Stimulated activated CD8-positive, alpha-beta memory T cell treated with anti-CD3 and anti-CD28 coated beads, Interleukin-15, amount 100 ng/mL, for 4 hours (primary cell): ENCODE data around the gene MAPRE3.

Experiments used
- DNase-seq, 2 donors: peaks; one replicate each; pipeline ENCODE4 v3.0.0-alpha.2; 2020; ENCODE audit warnings: low read depth in 2 of 2

The MAPRE3 gene

DNA sequence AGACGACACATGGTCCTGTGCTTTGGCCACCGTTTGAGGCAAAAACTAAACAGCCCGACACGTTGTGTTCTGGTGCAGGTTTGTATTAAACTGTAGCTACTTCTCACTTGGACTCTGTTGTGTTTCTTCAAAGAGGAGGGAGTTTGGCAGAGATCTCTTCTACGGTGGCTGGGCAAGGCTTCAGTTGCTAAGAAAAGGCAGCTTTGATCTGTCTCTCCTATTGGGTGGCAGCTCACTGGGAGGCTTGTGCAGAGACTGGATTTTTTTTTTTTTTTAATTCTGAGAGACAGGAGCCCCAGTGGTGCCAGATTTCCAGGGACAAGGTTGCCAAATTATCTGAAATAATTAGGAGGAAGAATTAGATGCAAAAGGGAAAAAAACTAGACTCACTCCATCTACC, 20.2 kb upstream of the MAPRE3 start:
- no peak for DNase-seq

DNA sequence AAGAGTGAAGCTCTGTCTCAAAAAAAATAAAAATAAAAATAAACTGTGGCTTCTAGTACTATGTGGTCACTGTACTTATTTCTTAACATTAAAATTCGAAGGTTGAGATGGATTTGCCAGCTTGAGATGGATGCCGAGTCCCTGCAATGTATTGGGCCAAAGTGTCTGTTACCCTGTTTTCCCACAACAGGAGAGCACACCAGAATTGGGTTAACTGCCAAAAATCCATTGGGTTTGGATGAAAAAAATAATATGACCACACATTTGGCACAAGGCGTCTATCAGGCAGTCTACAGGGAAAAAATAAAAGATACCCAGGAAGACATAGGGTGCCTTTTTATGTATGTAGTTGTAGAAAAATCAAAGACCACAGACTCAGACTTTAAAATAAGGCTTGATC, 19.2 kb upstream of the MAPRE3 start:
- no peak for DNase-seq

DNA sequence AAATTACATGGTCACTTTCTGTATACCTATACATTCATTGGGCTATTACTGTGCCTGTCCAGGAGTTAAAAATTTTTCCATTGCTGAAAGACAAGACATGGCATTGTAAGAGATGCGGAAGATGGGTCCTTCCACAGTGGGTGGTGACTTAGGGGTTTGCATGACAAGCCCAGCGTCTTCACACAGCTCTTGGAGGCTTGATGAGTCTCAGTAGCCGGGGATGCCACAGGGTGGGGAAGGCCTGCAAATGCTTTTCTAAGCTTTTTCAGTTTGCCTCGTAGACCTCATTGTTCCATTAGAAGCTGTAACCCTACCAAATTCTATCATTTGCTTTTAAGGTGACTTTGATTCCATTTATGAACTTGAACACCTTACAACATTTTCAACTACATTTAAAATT, 18.1 kb upstream of the MAPRE3 start:
- DNase-seq: no peak

DNA sequence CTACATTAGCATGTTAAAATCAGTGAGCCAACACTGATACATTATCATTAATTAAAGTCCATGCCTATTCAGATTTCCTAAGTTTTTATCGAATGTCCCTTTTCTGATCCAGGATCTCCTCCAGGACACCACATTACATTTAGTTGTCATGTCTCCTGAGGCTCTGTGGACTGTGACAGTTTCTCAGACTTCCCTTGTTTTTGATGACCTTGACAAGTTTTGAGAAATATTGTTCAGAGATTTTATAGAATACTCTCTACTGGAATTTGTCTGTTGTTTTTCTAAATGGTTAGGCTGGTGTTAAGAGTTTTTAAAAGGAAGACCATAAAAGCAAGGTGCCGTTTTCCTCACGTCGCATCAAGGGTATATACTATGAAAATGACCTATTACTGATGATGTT, 16.3 kb upstream of the MAPRE3 start:
- DNase-seq: no peak

DNA sequence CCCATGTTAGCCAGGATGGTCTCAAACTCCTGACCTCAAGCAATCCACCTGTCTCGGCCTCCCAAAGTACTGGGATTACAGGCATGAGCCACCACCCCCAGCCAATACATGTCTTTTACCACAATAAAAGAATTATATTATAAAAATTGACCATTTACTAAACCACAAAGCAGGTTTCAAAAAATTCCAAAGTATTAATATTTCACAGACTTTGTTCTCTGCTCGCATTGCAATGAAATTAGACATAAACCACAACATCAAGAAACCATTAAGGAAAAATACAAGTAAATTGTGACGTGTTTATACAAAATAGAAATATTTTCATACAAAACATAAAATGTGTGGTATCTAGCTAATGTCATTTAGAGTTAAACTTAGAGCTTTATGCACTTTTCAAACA, 13.4 kb upstream of the MAPRE3 start:
- DNase-seq: no peak

DNA sequence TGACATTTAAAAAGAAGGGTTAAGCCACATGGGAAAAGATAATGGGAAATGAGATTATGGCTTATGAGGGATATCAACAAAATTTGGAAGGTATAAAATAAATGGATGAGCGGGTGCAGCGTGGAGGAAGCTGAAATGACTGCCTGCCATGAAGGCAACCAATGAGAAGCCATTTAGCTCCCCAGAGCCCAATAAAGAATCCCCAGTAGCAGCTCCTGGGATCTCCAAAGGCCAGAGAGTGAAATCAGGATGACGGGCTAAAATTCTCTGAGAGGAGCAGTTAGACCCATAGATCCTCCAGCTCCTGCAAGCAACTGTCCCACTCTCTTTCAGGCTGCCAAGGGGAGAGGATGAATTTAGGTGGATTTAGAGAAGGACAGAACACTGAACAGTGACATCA, 12.9 kb upstream of the MAPRE3 start:
- DNase-seq: no peak

DNA sequence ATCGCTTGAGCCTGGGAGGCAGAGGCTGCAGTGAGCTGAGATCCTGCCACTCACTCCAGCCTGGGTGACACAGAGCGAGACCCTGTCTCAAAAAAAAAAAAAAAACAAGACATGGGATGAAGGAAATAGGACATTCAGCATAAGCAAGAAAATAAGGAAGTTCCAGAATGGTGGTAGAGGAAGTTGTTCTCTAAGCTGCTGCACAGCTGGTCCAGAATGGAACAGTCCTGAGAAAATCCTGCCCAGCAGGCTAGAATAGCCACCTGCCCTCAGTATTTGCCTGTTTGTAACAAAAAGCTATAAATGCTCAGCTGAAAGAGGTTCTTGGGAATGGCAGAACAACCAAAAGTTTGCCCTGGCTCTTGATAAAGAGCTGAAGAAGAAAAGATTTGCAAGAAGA, 11.1 kb upstream of the MAPRE3 start:
- no peak for DNase-seq

DNA sequence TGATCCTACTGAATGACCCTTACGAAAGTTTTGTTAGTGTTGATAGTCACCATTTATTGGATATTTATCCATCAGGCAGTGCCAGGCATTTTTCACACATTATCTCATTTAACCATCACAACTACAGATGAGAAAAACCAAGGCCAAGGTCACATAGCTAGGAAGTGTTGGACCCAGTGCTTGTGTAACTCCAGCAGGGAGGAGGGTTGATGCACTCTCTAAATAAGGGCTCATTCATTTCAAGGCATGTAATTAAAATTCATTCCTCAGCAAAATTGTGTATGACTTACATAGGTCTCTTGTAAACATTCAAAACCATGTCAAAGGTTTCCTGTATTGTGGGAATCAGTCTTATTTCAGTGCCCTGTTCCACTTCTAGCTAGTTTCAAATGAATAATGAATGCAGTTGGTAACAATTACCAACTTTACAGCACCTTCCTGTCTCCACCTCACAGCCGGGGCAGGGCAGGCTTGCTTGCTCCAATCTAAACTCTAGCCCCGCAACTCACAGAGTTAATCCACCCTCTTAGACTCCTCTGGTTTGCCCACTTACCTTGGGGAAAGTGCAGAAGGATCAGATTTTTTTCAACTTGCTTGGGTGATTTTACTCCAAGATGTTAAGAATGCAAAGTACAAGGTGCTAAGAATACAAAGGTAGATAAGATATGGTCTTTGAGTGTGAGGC, 5.8 kb upstream of the MAPRE3 start:
- no peak for DNase-seq

DNA sequence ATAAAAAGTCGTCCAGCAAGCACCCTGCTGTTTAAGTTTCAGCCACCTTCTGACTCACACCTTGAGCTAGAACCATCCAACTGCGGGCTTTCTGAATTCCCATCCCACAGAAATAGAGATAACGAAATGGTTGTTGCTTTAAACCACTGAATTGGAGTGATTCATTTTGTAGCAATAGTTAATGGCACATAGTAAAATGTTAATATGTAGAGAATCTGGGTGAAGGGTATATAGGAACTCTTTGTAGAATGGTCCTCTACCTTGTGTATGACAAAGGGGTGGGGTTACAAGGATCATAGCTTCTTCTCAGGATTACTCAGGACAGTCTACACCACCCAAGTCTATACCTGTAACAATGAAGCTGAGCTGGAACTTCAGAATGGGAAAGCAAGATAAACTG, 2.4 kb upstream of the MAPRE3 start:
- no peak for DNase-seq

DNA sequence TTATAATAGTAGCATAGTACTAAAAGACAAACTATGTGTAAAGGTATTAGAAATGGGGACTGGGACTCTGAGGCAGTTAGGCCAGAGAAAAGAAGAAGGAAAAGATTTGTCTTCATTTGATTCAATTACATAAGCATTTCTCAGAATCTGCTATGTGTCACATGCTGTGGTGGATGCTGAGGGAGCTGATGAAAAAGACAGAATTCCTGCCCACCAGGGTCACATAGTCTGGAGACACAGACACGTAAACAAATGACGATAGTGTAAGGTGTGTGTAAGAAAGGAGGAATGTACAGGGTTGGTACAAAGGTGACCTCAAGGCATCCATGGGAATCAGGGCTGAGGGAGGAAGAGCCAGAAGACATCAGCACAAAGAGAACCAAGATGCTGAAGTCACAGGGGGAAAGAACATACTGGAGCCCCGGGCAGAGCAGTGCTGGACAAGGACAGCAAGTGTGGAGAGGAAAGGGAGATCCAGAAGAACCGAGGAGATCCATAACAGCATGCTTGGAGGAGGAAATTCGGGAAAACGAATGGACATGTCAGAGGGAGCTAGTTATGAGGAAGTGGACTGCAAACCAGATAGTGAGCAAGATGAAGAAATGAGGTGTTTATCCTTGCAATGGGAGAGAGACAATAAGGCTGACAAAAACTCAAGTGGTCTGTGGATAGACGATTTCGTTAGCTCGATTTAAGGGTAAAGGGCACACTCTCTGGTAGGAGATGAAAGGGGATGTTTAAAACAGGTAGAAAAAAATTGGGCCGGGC, 1.2 kb upstream of the MAPRE3 start:
- no peak for DNase-seq

DNA sequence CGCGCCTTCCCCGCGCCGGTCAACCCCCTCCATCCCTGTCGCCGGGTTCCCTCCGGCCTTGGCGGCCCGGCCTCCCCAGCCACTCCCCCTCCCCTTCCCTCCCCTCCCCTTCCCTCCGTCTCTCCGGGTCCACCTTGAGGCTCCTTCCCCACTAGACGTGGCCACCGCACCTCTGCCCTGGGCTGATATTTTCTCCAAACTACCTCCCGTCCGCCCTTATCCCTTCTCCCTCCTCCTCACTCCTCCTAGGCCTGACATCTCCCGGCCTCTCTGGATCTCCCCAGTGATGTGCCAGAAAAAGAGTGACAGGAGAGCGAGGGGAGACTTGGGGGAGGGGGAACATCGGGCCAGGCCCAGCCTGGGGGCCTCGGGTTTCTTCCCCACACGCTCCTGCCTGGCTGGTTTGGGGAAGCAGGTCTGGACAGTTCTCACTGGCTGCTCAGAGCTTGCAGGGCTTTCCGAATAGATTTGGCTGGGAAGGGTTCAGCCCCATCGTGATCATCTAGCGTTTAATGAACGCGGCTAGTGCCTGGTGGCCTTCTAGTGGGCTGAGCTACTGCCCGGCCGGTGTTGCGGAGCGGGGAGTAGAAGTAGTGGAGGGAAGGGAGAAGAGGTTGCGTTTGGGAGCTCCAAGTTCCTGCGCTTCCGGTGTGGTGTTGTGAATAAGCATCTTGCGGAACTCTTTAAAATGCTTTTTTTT, 641 bp downstream of the MAPRE3 start:
- no peak for DNase-seq

DNA sequence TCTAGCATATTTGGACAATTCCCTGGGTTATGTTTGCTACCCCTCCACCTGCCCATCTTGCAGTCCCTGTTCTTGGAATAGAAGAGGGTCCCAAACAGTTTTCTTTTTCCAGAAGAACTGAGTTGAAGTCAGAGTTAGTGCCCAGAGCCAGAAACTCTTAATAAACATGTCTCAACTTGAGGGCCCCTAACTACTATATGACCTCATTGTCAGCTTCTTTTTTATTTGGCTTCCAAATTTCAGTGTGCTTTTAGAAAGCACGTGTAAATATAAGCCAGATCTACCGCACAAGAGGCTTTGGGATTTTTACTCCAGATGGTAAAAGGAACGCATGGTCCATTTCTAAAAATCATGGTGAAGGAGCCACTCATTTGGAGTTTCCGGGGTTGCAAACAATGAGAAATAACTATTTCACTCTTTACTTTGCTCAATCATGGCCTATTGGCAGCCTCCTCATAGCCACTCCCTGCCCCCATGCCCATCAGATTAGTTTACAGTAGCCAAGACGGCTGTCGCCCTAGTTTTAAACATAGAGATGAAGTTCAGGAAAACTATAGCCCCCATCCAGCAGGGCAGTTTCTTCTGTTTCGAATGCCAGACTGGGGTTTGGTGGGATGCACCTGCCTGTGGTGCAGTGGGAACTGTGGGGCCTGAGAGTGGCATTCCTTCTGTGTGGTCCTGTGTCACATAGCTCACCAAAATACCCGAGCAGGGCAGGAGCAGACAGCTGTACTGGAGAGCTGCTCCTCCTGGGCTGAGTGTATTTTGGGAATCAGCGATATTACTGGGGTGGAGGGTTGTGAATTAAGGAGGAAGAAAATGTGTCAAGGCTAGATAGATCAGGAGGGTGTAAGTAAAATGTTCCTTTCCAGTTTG, 1.7 kb downstream of the MAPRE3 start:
- no peak for DNase-seq

DNA sequence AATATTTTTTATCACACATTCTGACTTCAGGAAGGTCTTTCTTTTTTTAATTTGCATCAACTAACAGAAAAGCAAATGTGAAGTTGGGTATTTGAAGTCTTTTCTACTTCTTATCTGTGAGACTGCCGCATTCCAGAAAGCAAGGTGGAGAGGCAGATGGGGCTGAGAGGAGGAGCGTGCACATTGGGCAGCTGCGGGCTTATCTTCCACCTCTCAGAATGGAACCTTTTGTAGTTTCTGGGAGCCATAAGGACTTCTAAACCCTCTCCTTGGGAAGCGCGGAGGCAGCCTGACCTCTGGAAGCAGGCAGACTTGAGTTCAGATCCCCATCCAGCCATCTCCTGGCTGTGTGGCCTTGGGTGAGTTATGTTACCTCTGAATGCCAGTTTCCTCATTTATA, 3.9 kb downstream of the MAPRE3 start:
- DNase-seq: no peak

DNA sequence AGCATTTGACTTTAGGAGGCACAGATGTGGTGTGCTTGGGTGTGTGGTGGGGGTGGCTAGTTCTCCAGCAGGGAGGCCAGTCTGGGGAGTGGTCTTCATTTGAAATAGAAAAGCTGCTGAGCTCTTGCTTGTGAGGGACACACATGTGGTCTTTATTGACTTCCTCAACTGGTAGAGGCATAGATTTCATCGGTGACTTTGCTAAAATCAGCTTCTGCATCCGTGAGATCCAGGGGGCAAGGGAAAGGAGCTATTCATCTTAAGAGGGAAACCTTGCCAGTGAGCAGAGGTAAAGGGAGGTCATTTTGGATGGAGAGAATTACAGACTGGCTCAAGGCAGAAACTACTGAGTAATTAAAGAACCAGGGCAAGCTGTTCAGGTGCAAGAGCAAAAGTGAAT, 4.7 kb downstream of the MAPRE3 start:
- no peak for DNase-seq

DNA sequence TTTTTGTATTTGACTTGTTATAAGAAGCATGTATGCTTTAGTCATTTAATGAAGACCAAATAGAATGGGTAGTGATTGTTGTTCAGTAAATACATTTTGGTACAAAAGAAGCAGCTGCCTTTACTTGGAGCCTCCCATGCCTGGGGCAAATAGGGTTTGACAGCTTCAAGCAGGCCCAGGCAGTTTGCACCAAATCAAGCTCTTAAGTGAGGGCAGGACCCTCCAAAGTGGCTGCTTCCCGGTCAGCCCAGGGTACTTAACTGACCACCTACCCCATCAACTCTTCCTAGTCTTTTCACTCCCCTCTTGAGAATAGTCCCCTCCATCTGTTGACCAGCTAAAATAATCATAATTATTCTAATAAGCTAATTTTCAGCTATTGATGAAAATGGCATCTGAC, 5.2 kb downstream of the MAPRE3 start:
- DNase-seq: no peak

DNA sequence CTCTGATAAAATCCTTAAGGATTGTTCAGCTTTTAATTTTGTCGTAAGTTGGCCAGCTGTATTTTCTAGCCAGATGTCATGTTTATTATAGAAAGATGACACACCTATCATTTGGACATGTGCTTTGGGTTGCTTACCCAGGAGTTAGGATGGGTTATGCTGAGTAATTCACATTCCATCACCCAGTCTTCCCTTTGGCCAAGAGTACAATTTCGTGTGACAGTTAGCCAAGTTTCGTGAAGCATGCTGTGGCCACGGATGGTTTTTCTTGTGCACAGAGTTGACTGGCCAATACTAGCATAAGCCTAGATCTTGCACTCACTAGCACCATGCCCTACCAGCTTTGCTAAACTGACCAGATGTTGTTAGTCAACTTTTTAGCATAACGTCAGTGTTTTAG, 5.8 kb downstream of the MAPRE3 start:
- DNase-seq: no peak

DNA sequence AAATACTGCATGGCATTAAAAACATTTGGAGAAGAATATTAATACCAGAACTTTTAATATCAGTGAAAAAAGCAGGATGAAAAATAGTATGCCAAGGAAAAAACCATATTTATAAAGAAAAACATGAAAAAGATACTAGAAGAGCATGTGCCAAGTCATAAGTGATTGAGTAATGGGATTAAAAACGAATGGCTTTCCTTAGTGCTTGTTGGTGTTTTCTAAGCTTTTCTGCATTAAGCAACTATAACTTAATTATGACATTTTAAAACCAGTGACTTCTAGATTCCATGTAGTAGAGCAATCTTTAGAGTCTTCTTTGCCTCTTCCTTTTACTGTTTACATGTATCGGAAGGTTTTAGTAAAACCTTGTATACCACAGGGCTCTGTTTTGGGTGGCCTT, 6.6 kb downstream of the MAPRE3 start:
- DNase-seq: no peak

DNA sequence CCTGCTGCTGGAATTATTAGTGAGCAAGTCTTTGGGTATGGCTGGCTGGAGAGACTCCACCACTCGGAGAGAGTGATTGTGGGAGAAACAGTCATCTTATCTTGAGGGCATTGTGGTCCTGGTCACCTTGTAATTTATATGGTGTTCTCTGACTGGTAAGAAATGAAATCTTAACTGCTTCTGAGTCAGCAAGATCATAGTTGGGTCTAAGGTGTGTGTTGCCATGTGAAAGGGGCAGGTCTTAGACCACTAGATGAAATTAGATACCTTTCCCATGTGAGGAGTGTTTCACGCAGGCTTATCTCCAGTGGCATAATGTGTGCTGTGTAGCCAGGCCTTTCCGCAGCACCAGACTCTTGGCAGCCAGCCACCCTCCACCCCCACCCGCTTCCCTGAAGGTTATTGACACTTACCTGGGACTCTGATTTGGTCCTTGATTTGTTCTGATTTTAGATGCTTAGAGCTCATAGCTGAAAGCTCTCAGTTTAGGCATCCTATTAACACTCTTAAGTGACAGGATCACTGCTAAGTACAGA, 7.7 kb downstream of the MAPRE3 start:
- DNase-seq: no peak

DNA sequence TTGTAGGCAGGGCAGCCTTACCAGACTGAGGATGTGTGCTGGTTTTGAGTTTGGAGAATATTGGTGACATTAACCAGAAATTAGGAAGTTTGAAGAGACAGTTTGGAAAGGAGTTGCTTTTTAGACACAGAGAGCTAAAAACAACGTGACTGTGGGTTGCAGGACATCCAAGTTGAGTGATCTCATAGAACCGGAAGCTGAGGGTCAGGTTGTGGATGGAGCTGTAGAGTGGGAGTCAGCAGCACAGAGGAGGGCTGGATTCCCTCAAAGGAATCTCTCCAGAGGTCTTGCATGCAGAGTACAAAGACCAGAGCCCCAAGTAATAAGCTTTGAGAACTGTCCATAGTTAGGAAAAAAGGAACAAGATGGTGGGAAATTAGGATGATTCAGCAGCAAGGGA, 9.3 kb downstream of the MAPRE3 start:
- DNase-seq: no peak

DNA sequence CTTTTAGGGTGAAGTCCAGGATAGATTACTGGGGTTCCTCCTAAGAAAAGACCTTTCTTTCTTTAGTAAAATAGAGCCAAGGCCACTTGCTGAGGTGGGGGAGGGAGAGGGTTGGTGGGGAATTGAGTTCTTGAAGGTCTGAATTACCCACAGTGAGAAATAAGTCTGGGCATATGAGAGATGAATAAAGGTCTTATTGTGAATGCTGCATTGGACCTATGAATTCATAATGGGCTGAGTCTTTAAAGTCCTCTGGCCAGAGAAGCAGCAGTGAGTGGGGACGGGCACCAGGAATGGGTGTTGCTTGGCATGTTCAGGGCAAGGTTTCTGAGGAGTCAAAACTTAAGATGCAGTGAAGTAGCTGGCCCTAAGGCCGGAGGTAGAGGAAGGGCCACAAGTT, 10.5 kb downstream of the MAPRE3 start:
- no peak for DNase-seq

DNA sequence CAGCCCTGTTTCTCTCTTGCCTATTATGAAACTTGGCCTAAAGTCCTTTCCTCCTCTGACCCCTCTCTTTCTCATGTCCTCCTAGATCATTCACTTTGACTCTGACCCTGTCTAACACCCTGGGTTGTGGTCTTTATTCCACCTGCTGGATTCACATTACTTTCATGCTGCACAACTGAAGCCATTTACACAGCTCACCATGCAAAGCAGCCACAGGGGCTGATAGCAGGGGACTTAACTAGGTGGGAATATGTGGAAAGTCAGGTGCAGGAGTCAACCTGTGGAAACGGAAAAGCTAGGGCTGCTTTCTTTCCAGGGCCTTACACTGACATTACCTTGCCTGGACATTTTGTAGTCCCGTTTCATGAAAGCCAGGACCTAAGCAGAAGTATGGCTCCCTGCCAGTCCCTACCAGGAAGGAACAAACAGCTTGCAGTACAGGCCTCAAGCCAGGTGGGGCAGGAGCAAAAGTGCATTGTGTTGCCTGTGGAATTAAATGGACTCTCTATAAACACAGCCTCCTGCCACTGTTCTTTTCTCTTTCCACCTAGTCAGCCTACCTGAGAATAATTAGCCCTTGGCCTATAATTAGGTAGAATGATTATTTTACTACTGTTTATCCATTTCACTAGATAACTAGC, 11.8 kb downstream of the MAPRE3 start:
- no peak for DNase-seq
